Vagina (tissue), 2 donors: Measurements from ENCODE around the gene UNC79.
"Not testable (repeated sequence)": the region's sequence is repeated elsewhere in the genome, so short reads cannot be mapped to it uniquely, and the experiment has no call there.

ENCODE experiments used
- CTCF ChIP-seq, 3 experiments: fragments of 450-650 bp in 2 of 3; fragments of 200-600 bp in 1 of 3; sonication (generic) in 1 of 3; IDR thresholded peaks; one replicate each; pipeline ENCODE4 v1.5.1; 2017 to 2019; ENCODE audit warnings: antibody characterized with exemption in 3 of 3, mild to moderate bottlenecking in 2 of 3, moderate library complexity in 2 of 3
- POLR2A ChIP-seq, 2 donors: fragments of 450-650 bp; IDR thresholded peaks; one replicate each; pipeline ENCODE4 v1.6.1; 2017; ENCODE audit warnings: antibody characterized with exemption in 2 of 2, mild to moderate bottlenecking in 2 of 2, moderate library complexity in 2 of 2

GRCh38 chr14:93479074-93479473, 48.3 kb downstream of the UNC79 start:
- TF ChIP-seq CTCF, POLR2A (IDR thresholded peaks at IDR 0.05): not testable (repeated sequence)
